Loucy (cell line): ENCODE results near the gene PTPRK.

Experiments
- CTCF ChIP-seq: fragments of 200-600 bp; sonication (generic); conservative IDR thresholded peaks from 2 replicates; pipeline ENCODE4 v1.5.1; 2014; ENCODE audit warnings: mild to moderate bottlenecking, antibody characterized with exemption, low read length
- EZH2phosphoT487 ChIP-seq: fragments of 200-600 bp; IDR thresholded peaks from 2 replicates; pipeline ENCODE4 v1.6.1; 2018; ENCODE audit warnings: antibody characterized with exemption, mild to moderate bottlenecking, moderate library complexity, borderline replicate concordance

- TF ChIP-seq CTCF = no peak
- no peak for TF ChIP-seq EZH2phosphoT487
These were observed 26.0 kb downstream of the PTPRK start for GRCh38 chr6:128494440-128494839.
